Measurements from ENCODE around the gene ZNF581.

The ZNF581 gene

GRCh38 chr19:55611983-55612645, 31.3 kb upstream of the ZNF581 start:
- DNase-seq: no peak

DNA sequence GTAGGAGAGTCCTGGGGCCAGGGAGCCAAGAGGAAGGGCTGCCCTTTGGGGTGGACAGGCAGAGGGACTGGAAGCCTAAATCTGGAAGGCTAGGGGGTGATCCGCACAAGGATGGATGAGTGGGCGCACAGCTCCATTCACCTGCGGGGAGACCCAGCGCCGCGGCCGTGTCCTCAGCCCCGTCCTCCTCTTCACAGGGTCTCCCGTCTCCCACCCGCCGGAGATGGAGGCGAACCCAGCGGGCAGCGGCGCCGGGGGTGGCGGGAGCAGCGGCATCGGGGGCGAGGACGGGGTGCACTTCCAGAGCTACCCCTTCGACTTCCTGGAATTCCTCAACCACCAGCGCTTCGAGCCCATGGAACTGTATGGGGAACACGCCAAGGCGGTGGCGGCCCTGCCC, 30.1 kb upstream of the ZNF581 start:
- no peak for DNase-seq

- DNase-seq: no peak
Measured at GRCh38 chr19:55613930-55614710, 29.3 kb upstream of the ZNF581 start.

DNA sequence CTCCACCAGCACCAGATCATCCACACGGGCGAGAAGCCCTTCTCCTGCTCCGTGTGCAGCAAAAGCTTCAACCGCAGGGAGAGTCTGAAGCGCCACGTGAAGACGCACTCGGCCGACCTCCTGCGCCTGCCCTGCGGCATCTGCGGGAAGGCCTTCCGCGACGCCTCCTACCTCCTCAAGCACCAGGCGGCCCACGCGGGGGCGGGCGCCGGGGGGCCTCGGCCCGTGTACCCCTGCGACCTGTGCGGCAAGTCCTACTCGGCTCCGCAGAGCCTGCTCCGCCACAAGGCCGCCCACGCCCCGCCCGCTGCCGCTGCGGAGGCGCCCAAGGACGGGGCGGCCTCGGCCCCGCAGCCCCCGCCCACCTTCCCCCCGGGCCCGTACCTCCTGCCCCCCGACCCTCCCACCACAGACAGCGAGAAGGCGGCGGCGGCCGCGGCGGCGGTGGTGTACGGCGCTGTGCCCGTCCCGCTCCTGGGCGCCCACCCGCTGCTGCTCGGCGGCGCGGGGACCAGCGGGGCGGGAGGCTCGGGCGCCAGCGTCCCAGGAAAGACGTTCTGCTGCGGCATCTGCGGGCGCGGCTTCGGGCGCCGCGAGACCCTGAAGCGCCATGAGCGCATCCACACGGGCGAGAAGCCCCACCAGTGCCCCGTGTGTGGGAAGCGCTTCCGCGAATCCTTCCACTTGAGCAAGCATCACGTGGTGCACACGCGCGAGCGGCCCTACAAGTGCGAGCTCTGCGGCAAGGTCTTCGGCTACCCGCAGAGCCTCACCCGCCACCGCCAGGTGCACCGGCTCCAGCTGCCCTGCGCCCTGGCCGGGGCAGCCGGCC, 28.5 kb upstream of the ZNF581 start:
- DNase-seq: no peak

DNA sequence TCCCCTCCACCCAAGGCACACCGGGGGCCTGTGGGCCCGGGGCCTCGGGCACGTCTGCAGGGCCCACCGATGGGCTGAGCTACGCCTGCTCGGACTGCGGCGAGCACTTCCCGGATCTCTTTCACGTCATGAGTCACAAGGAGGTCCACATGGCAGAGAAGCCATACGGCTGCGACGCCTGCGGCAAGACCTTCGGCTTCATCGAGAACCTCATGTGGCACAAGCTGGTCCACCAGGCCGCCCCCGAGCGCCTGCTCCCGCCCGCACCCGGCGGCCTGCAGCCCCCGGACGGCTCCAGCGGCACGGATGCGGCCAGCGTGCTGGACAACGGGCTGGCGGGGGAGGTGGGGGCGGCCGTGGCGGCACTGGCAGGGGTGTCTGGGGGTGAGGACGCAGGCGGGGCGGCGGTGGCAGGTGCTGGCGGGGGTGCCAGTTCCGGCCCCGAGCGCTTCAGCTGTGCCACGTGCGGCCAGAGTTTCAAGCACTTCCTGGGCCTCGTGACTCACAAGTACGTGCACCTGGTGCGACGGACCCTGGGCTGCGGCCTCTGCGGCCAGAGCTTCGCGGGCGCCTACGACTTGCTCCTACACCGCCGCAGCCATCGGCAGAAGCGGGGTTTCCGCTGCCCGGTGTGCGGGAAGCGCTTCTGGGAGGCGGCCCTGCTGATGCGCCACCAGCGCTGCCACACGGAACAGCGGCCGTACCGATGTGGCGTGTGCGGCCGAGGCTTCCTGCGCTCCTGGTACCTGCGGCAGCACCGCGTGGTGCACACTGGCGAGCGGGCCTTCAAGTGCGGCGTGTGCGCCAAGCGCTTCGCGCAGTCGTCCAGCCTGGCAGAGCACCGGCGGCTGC, 27.7 kb upstream of the ZNF581 start:
- DNase-seq: no peak

- DNase-seq: no peak
Measured at GRCh38 chr19:55616395-55616875, 27.0 kb upstream of the ZNF581 start.

DNA sequence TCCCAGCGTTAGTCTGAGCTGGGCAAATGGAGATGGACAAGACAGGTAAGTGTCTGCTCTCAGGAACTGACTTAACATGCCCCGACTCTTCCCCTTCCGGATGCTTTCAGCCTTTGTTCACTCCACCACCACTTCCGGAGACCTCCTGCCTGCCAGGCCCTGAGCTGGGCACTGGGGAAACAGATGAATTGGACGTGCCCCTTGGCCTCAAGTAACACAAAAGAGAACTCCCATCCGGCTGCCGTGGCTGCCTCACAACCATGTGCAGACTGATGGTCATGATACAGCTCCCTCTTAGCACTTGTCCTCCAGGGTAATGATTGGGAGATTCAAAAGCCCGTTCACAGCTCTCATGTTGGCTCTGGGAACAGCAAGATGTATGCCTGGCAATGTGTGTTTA, 26.0 kb upstream of the ZNF581 start:
- no peak for DNase-seq

DNA sequence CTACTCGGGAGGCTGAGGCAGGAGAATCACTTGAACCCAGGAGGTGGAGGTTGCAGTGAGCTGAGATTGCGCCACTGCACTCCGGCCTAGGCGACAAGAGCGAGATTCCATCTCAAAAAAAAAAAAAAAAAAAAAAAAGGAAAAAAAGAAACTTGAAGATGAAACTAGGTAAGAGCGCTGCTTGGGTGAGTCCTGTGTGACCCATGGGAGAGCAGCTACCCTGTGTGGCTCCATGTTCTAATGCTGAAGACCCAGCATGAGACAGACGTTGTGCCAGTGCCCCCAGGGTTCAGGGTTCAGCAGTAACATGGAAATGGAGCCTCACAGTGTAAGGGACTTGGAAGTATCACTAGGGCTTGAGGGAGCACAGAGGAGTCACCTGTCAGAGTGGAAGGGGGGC, 25.0 kb upstream of the ZNF581 start:
- DNase-seq: no peak

GRCh38 chr19:55619286-55619685, 24.2 kb upstream of the ZNF581 start:
- no peak for DNase-seq

DNA sequence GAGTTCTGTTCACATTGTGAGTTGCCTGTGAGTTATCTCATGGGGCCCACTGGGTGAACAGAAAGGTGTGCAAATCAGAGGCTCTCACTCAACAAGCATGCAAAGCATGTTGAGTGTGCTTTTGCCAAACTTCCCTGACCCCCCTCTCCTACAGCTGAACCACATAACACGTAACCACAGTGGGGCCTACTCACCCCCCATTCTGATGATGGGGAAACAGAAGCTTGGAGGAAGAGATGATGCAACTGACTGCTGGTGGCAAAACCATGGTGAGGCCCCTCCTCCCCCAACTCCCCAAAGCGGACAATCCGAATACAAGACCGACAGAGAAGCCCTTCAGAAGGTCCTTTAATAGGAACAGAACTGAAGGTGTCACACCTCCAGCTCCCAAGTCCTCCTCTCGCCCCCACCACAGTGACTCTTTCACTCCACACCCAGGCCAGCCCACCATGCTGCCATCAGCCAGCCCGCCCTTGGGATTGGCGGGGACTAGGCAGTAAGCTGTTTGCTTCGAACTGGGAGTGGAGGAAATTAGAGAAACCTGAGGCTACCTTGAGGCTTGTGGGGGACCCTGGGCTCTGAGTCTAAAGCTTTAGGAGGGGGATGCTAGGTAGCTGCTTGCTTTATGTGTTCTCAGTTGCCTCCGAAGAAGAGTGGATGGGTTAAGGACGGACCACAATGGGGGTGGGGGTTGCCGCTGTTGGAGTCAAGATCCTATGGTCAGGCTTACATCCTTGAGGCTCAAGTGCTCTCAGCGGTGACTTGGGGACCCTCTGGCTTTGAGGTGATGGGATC, 22.8 kb upstream of the ZNF581 start:
- DNase-seq: peak; percentile 54

GRCh38 chr19:55621205-55621672, 22.2 kb upstream of the ZNF581 start:
- DNase-seq: no peak

DNA sequence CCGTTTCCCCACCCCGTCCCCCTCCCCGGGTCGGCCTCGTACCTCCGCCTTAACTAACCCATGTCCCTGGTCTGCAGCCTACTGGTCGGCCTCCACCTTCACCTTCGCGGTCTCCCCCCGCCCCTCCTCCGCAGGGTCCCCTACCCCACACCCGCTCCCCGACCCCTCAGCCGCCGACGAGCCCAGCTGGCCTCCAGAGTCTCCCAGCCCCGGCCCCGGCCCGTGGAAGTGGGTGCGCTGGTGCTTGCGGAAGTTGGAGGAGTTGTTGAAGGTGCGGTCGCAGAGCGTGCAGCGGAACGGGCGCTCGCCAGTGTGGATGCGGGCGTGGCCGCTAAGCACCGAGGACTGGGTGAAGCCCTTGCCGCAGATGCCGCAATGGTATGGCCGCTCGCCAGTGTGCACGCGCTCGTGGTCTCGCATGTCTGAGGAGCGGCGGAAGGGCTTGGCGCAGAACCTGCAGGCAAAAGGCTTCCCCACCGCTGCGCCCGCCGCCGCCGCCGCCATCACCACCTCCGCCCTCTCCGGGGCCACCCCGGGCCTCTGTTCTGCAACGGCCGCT, 21.7 kb upstream of the ZNF581 start:
- DNase-seq: no peak

GRCh38 chr19:55622242-55622969, 21.0 kb upstream of the ZNF581 start:
- no peak for DNase-seq

- no peak for DNase-seq
Measured at GRCh38 chr19:55623130-55623529, 20.3 kb upstream of the ZNF581 start.

DNA sequence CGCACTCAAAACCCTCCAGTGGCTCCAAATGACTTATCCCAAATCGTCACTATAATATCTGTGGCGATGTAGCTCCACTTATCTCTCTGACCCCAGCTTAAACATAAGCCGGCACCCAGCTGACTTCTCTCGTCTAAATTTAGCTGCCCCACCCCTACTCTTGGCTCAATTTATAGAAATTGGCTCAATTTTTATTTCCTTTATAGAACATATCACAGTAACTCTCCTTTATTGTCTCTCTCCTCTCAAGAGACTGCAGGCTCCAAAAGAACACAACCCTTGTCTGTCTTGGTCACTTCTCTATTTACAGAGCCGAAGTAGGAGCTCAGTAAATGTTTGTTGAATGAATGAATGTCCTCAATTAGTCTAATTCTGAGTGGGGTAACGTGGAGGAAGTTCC, 19.9 kb upstream of the ZNF581 start:
- DNase-seq: no peak

- peak; percentile 96 for DNase-seq
Measured at GRCh38 chr19:55624109-55625003, 19.1 kb upstream of the ZNF581 start, which contains the start of gene ZNF784. Gene ZNF784 (minus strand): TSS chr19:55624566. CDS start chr19:55624561, 5 bp downstream.

GRCh38 chr19:55625004-55625326, 18.5 kb upstream of the ZNF581 start:
- DNase-seq: no peak

DNA sequence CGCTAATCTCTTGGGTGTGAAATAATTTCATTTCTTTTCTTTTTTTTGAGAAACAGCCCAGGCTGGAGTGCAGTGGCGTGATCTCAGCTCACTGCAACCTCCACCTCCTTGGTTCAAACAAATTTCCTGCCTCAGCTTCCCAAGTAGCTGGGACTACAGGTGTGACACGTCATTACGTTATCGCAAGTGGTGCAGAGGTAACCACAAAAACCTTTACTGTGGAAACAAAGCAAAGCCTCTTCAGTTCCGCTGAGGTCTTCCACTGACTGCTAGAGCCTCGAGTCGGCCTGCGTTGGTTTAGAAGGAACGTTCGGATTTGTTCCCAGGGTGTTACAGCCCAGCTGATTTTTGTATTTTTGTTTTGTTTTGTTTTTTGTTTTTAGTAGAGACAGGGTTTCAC, 17.1 kb upstream of the ZNF581 start:
- peak; percentile 61 for DNase-seq

DNA sequence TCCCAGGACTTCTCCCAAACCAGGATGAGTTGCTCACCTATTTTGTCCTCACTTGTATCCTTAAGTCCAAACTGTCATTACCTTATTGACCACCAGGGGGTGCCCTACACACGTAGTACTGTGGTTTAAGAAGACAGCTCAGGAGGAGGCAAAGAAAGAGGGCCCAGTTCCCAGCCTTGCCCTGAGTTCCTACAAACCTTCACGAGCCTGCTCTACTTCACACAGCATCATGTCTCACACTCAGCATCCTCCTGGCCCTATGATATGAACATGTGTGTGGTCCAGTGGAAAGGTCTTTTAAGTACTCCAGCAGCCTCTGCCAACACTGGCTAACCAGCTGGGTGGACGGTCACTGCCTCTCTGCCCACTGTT, 11.0 kb upstream of the ZNF581 start:
- DNase-seq: peak; percentile 94

DNA sequence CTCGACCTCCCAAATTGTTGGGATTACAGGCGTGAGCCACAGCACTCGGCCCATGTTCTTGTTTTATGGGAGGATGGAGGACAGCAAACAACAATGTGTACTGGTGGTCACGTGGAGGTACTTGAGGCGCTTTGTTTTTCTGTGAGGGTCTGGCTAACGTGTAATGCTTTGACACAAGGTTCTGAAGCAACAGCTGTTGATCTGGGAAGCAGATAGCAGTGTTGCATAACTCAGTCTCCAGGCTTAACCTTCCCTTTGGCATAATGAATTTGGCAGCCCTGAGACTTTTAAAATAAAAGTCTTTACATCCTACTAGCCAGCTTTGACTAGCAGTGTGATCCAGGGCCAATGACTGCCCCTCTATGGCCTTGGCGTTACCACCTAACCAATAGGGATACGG, 9.6 kb upstream of the ZNF581 start:
- DNase-seq: no peak
